Upper lobe of left lung (tissue), 6 donors: ENCODE measurements around the gene IPO5. TPM values are rescaled to one million over a fixed set of nuclear protein-coding genes. Genes with fewer than 3 reads are reported as not detected.

Experiments used
- ATAC-seq, 2 donors: fragments of 200-7000 bp; cut with Tn5 transposase; one replicate each; pipeline ENCODE4 v1.9.1; 2022; ENCODE audit warnings: mild to moderate bottlenecking in 2 of 2, moderate library complexity in 2 of 2; ENCODE audit not compliant: low FRiP score in 2 of 2
- DNase-seq, 2 donors: peaks; one replicate each; pipeline ENCODE4 v3.0.0-alpha.2; 2019 to 2020
- H3K27ac ChIP-seq, 4 donors: fragments of 200-600 bp; sonication (generic); one replicate each; pipeline ENCODE4 v1.5.1; 2016 to 2019
- H3K27me3 ChIP-seq, 4 donors: fragments of 200-600 bp; sonication (generic); one replicate each; pipeline ENCODE4 v1.5.1; 2017 to 2019
- H3K36me3 ChIP-seq, 4 donors: fragments of 200-600 bp; sonication (generic); one replicate each; pipeline ENCODE4 v1.5.1; 2016 to 2019
- H3K4me1 ChIP-seq, 4 donors: fragments of 200-600 bp; sonication (generic); one replicate each; pipeline ENCODE4 v1.5.1; 2018 to 2019
- H3K4me3 ChIP-seq, 4 donors: fragments of 200-600 bp; sonication (generic); one replicate each; pipeline ENCODE4 v1.5.1; 2017 to 2019; ENCODE audit warnings: mild to moderate bottlenecking in 2 of 4, moderate library complexity in 1 of 4
- H3K9me3 ChIP-seq, 4 donors: fragments of 200-600 bp; sonication (generic); one replicate each; pipeline ENCODE4 v1.5.1; 2018 to 2019
- CTCF ChIP-seq, 6 experiments: fragments of 450-650 bp in 4 of 6; fragments of 200-600 bp in 2 of 6; sonication (generic) in 2 of 6; IDR thresholded peaks; one replicate each; pipeline ENCODE4 v1.5.1; 2016 to 2019; ENCODE audit warnings: antibody characterized with exemption in 6 of 6
- EP300 ChIP-seq, 4 donors: sonication (generic); formaldehyde crosslinking; IDR thresholded peaks; one replicate each; pipeline ENCODE4 v1.5.1; 2017; ENCODE audit warnings: antibody characterized with exemption in 4 of 4, control low read depth in 2 of 4
- POLR2A ChIP-seq, 4 donors: fragments of 450-650 bp; IDR thresholded peaks; one replicate each; pipeline ENCODE4 v1.5.1; 2016 to 2017; ENCODE audit warnings: antibody characterized with exemption in 4 of 4, mild to moderate bottlenecking in 2 of 4
- POLR2AphosphoS5 ChIP-seq, 2 donors: sonication (generic); formaldehyde crosslinking; IDR thresholded peaks; one replicate each; pipeline ENCODE4 v1.5.1; 2017; ENCODE audit warnings: antibody characterized with exemption in 2 of 2
- WGBS, 2 donors: methylation state at CpG; one replicate each; pipeline ENCODE4 v1.1.5; 2017 to 2018; 5-methylcytosine and 5-hydroxymethylcytosine counted together
- total RNA-seq, 6 donors: library from RNA; depleted of rRNA in 4 of 6; stranded (reverse); fragments of >200 nt in 4 of 6; gene quantifications; one replicate each; pipeline versions ENCODE4 v1.1.0 to v1.2.1, GENCODE V29; 2016 to 2021
- donor health status: DM: no; HTN: no; CAD: no; lungs with moderate emphysema.
- donor health status: DM: no; HTN: yes; CAD: no; lungs with severe emphysema.

IPO5 gene
- total RNA-seq, 6 donors from 2014 or later = 35.8 to 127 (median 75.6) TPM

DNA sequence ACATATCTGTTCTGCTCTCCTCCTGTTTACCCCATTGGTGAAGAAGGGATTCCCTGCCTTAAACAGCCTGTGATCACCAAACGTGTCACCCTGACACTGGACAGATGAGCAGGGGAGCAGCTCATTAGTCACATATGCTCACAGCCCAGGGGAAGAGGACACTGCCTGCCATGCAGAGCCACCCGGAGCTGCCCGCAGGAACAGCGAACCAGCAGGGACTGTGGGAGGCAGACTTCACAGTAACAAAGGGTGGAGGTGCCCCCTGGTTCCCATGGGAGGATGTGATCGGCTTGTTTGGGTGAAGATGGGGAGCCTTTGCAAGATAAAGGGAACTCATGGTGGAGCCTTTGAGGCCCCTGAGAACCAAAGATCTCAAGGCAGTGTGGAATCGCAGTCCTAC, 100.8 kb downstream of the IPO5 start:
- ATAC-seq (no peak), DNase-seq (no peak)
- 86 to 88% methylated on average over 6 of the region's 6 CpGs for WGBS, 2 donors
- H3K36me3 ChIP-seq = no peaks in the 10 kb centered on the region
- H3K27me3 ChIP-seq = no peaks in the 10 kb centered on the region
- H3K4me1 ChIP-seq = peaks cover 0 to 6% (median 0%) of the 10 kb centered on the region in 4 donors
- TF ChIP-seq EP300 (IDR thresholded peaks at IDR 0.05) (no peak), CTCF (IDR thresholded peaks at IDR 0.05) (no peak), POLR2AphosphoS5 (IDR thresholded peaks at IDR 0.05) (no peak), POLR2A (IDR thresholded peaks at IDR 0.05) (no peak)
- H3K27ac ChIP-seq = no peak overlapping the region
- no peak overlapping the region for H3K4me3 ChIP-seq
- no peaks in the 10 kb centered on the region for H3K9me3 ChIP-seq

GRCh38 chr13:98055623-98056022, 102.1 kb downstream of the IPO5 start:
- WGBS, 2 donors = 80 to 86% methylated on average over 6 of the region's 6 CpGs
- no peaks in the 10 kb centered on the region for H3K4me1 ChIP-seq
- H3K36me3 ChIP-seq = no peaks in the 10 kb centered on the region
- H3K4me3 ChIP-seq = no peak overlapping the region
- DNase-seq (no peak), ATAC-seq (no peak)
- no peaks in the 10 kb centered on the region for H3K27me3 ChIP-seq
- no peak for TF ChIP-seq EP300 (IDR thresholded peaks at IDR 0.05)
- no peak for TF ChIP-seq CTCF (IDR thresholded peaks at IDR 0.05)
- no peak for TF ChIP-seq POLR2A (IDR thresholded peaks at IDR 0.05)
- no peak for TF ChIP-seq POLR2AphosphoS5 (IDR thresholded peaks at IDR 0.05)
- H3K27ac ChIP-seq = no peak overlapping the region
- H3K9me3 ChIP-seq = no peaks in the 10 kb centered on the region

DNA sequence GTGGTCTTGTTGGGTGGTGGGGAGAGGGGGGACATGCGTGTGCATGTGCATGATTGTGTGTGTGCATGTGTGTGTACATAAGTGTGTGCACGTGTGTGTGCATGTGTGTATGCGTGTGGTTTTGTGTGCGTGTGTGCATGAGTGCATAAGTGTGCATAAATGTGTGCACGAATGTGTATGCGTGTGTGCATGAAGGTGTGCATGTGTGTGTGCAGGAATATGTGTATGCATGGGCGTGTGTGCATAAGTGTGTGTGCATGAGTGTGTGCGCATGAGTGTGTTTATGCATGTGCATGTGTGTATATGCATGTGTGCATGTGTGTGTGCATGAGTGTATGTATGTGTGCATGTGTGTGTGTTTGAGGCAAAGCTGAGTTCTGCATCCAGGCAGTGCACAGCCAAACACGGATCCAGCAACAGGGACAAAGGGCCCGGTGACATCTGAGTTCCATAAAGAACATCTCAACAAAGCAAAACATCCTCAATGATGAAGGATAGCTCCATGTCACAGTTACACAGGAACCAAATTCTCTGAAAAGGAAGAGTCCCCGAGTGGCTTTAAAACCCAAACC, 103.5 kb downstream of the IPO5 start:
- TF ChIP-seq POLR2A (IDR thresholded peaks at IDR 0.05) (no peak), EP300 (IDR thresholded peaks at IDR 0.05) (no peak), CTCF (IDR thresholded peaks at IDR 0.05) (no peak), POLR2AphosphoS5 (IDR thresholded peaks at IDR 0.05) (no peak)
- no peaks in the 10 kb centered on the region for H3K36me3 ChIP-seq
- no peaks in the 10 kb centered on the region for H3K27me3 ChIP-seq
- no peaks in the 10 kb centered on the region for H3K9me3 ChIP-seq
- DNase-seq = no peak
- no peak for ATAC-seq
- H3K4me3 ChIP-seq = no peak overlapping the region
- WGBS, 2 donors = 93 to 94% methylated on average over 11 of the region's 11 CpGs
- no peak overlapping the region for H3K27ac ChIP-seq
- H3K4me1 ChIP-seq = no peaks in the 10 kb centered on the region

GRCh38 chr13:98059276-98059675, 105.8 kb downstream of the IPO5 start:
- 92 to 93% methylated on average over 4 to 6 of the region's 7 CpGs for WGBS, 2 donors
- no peak for ATAC-seq
- Histone ChIP-seq H3K4me3 (no peak overlapping the region), H3K4me1 (no peaks in the 10 kb centered on the region), H3K36me3 (no peaks in the 10 kb centered on the region), H3K9me3 (no peaks in the 10 kb centered on the region), H3K27me3 (no peaks in the 10 kb centered on the region), H3K27ac (no peak overlapping the region)
- no peak for TF ChIP-seq CTCF (IDR thresholded peaks at IDR 0.05)
- no peak for TF ChIP-seq POLR2A (IDR thresholded peaks at IDR 0.05)
- TF ChIP-seq EP300 (IDR thresholded peaks at IDR 0.05) = no peak
- no peak for TF ChIP-seq POLR2AphosphoS5 (IDR thresholded peaks at IDR 0.05)
- no peak for DNase-seq

GRCh38 chr13:98060282-98060681, 106.8 kb downstream of the IPO5 start:
- Histone ChIP-seq H3K9me3 (no peaks in the 10 kb centered on the region), H3K4me1 (no peaks in the 10 kb centered on the region), H3K27ac (no peak overlapping the region), H3K4me3 (no peak overlapping the region), H3K27me3 (no peaks in the 10 kb centered on the region), H3K36me3 (no peaks in the 10 kb centered on the region)
- TF ChIP-seq POLR2A (IDR thresholded peaks at IDR 0.05) = no peak
- no peak for TF ChIP-seq POLR2AphosphoS5 (IDR thresholded peaks at IDR 0.05)
- no peak for TF ChIP-seq EP300 (IDR thresholded peaks at IDR 0.05)
- no peak for TF ChIP-seq CTCF (IDR thresholded peaks at IDR 0.05)
- 84 to 87% methylated on average over 3 of the region's 3 CpGs for WGBS, 2 donors
- ATAC-seq = peak in 1 of 2 donors; percentile 66
- no peak for DNase-seq
